ENCODE data around the gene SCGB1A1. TPM values are rescaled to one million over a fixed set of nuclear protein-coding genes. Genes with fewer than 3 reads are reported as not detected.

The SCGB1A1 gene
- total RNA-seq, 1 donor from 2014 or later: not detected

DNA sequence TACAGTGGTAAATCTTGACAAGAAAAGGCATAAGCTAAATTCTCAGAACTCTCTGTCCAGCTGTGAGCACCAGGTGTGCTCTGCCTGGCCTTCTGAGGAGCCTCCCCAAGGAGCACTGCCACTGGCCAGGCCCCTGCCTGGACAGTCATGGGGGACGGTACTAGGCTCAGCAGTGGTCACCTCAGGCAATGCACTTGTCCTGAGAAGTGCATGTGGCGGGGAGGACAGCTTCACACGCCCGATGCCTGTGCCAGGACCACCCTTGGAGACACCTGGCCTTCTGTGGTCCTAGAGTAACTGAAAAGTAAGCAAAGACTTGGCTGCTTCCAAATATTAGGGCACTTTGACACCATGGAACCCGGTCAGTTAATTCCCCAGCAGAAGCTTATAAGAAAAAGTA lies 28.6 kb upstream of the SCGB1A1 start:
- Mint-ChIP-seq H3K27ac (no peak overlapping the region), H3K9me3 (no peaks in the 10 kb centered on the region), H3K36me3 (no peaks in the 10 kb centered on the region), H3K27me3 (no peaks in the 10 kb centered on the region), H3K4me3 (no peak overlapping the region), H3K4me1 (ENCODE audit: unreplicated experiment) (peaks cover 28% of the 10 kb centered on the region)
- DNase-seq (ENCODE audit: extremely low spot score, unreplicated experiment): no peak
- TF ChIP-seq, protein P1, sequence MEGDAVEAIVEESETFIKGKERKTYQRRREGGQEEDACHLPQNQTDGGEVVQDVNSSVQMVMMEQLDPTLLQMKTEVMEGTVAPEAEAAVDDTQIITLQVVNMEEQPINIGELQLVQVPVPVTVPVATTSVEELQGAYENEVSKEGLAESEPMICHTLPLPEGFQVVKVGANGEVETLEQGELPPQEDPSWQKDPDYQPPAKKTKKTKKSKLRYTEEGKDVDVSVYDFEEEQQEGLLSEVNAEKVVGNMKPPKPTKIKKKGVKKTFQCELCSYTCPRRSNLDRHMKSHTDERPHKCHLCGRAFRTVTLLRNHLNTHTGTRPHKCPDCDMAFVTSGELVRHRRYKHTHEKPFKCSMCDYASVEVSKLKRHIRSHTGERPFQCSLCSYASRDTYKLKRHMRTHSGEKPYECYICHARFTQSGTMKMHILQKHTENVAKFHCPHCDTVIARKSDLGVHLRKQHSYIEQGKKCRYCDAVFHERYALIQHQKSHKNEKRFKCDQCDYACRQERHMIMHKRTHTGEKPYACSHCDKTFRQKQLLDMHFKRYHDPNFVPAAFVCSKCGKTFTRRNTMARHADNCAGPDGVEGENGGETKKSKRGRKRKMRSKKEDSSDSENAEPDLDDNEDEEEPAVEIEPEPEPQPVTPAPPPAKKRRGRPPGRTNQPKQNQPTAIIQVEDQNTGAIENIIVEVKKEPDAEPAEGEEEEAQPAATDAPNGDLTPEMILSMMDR (conservative IDR thresholded peaks at IDR 0.05): no peak

DNA sequence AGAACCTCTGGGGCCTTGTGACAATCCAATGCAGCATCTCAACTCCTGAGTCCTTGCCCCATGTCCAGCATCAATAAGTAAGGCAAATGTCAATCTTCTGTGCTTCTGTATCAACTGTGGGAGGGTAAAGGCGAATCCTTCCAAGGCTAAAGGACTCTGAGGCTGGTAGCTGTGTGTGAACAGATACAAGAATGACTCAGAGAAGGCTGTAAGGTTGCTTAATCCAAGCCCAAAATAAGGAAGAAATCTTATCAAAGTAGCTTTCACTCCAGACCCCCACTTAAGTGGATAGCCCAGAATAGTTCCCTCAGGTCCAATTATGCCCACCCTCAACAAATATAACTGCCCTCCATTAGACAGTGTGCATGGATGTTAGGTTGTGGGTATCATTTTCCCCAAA lies 28.1 kb upstream of the SCGB1A1 start:
- no peak overlapping the region for H3K4me3 Mint-ChIP-seq
- H3K9me3 Mint-ChIP-seq: no peaks in the 10 kb centered on the region
- H3K4me1 Mint-ChIP-seq (ENCODE audit: unreplicated experiment): peaks cover 30% of the 10 kb centered on the region
- TF ChIP-seq, protein P1 (conservative IDR thresholded peaks at IDR 0.05): no peak
- H3K36me3 Mint-ChIP-seq: no peaks in the 10 kb centered on the region
- DNase-seq (ENCODE audit: extremely low spot score, unreplicated experiment): no peak
- no peak overlapping the region for H3K27ac Mint-ChIP-seq
- no peaks in the 10 kb centered on the region for H3K27me3 Mint-ChIP-seq

DNA sequence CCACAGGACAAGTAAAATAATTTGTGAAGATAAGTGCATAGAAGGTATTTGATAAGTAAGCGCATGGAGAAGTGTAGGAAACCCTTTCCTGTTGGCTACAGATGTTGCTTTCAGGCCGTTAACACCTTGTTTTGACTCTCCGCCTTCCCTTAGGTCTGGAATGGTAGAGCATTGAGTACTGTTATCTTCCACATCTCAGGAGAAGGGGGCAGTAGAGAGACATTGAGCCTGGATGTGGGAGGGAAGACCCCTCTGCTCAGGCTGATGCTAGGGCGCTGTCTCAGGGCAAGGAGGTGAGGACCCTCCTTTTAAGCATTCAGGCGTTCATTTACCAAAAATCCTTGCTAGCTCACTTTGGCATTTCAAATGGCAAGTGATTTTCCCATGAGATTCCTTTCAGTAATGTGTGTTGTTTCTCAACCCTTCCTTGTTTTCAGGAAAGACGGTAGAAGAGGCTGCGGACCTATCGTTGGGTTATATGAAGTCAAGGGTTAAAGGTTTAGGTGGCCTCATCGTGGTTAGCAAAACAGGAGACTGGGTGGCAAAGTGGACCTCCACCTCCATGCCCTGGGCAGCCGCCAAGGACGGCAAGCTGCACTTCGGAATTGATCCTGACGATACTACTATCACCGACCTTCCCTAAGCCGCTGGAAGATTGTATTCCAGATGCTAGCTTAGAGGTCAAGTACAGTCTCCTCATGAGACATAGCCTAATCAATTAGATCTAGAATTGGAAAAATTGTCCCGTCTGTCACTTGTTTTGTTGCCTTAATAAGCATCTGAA lies 27.0 kb upstream of the SCGB1A1 start:
- Mint-ChIP-seq H3K4me3 (no peak overlapping the region), H3K4me1 (ENCODE audit: unreplicated experiment) (peaks cover 36% of the 10 kb centered on the region), H3K27me3 (no peaks in the 10 kb centered on the region), H3K9me3 (no peaks in the 10 kb centered on the region), H3K36me3 (no peaks in the 10 kb centered on the region), H3K27ac (peak overlapping the region; percentile 62)
- TF ChIP-seq, protein P1 (conservative IDR thresholded peaks at IDR 0.05): peak; percentile 24
- no peak for DNase-seq (ENCODE audit: extremely low spot score, unreplicated experiment)

DNA sequence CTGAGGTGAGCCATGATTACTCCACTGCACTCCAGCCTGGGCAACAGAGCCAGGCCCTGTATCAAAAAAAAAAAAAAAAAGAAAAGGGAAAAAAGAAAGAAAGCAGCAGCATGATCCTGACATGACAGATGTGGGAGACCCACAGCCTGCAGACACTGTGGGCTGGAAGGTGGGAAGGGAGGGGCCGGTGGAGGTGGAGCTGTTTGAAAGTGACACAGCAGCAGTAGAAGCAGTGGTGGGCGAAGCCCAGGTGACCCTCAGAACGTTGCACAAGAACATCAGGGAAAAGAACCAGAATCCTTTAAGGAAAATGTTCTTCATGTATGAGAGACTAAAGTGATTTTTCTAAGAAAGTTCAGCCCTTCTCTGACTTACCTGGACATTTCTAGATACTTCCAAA lies 26.3 kb upstream of the SCGB1A1 start:
- DNase-seq (ENCODE audit: extremely low spot score, unreplicated experiment): no peak
- Mint-ChIP-seq H3K36me3 (no peaks in the 10 kb centered on the region), H3K9me3 (no peaks in the 10 kb centered on the region), H3K27me3 (no peaks in the 10 kb centered on the region), H3K4me3 (no peak overlapping the region), H3K4me1 (ENCODE audit: unreplicated experiment) (peaks cover 34% of the 10 kb centered on the region), H3K27ac (peak overlapping the region; percentile 62)
- TF ChIP-seq, protein P1 (conservative IDR thresholded peaks at IDR 0.05): no peak

DNA sequence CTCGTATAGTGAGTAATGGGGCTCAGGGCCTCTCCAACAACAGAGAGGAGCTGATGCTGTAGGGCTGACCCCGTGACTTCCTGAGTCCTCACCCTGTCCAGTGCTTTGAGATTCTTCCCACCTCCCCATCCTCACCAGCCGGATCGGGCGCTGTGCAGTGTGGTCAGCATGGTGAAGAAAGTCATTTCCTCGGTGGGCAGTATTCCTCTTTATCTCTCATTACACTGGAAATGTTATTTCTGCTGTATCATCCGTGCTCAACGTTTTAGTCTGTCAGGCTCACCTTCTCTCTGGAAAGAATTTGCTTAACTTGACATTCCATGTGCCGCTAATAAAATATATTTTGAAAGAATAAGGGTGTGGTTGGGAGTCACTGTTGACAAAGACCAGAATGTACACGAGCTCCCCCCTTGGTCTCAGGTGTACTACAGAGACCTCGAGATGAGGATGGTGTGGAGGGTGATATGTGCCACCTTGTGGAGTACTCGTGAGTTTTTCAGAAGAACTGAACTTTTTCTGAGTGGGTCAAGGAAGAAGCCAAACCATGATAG lies 25.7 kb upstream of the SCGB1A1 start:
- TF ChIP-seq, protein P1 (conservative IDR thresholded peaks at IDR 0.05): peak; percentile 22
- Mint-ChIP-seq H3K4me1 (ENCODE audit: unreplicated experiment) (peaks cover 32% of the 10 kb centered on the region), H3K36me3 (no peaks in the 10 kb centered on the region), H3K9me3 (no peaks in the 10 kb centered on the region), H3K27ac (peak overlapping the region; percentile 82), H3K27me3 (no peaks in the 10 kb centered on the region), H3K4me3 (no peak overlapping the region)
- no peak for DNase-seq (ENCODE audit: extremely low spot score, unreplicated experiment)
